ENCODE results near the gene C4A.

- no peak for TF ChIP-seq CTCF (IDR thresholded peaks at IDR 0.05; ENCODE audit: insufficient read depth, low read depth, low read length)
- no peak for TF ChIP-seq EZH2 (IDR thresholded peaks at IDR 0.05; ENCODE audit: insufficient read depth, low read length)
These were observed 36.7 kb upstream of the C4A start for GRCh38 chr6:31945154-31945506.

Data from astrocyte (in vitro differentiated cells and primary cell).